ENCODE results near the gene CEP295NL.
"Not testable (repeated sequence)": the region's sequence is repeated elsewhere in the genome, so short reads cannot be mapped to it uniquely, and the experiment has no call there.

The CEP295NL gene

GRCh38 chr17:78902231-78902630 lies 770 bp downstream of the CEP295NL start:
- DNase-seq, result not testable (repeated sequence)

- DNase-seq, result no peak
These were observed 1.2 kb downstream of the CEP295NL start for GRCh38 chr17:78901806-78902205.

GRCh38 chr17:78900816-78901215 lies 2.2 kb downstream of the CEP295NL start:
- DNase-seq, result no peak

- DNase-seq, result no peak
These were observed 3.4 kb downstream of the CEP295NL start for GRCh38 chr17:78899361-78900260.

GRCh38 chr17:78898947-78899346 lies 4.1 kb downstream of the CEP295NL start:
- no peak for DNase-seq

GRCh38 chr17:78898075-78898836 lies 4.7 kb downstream of the CEP295NL start:
- no peak for DNase-seq

- DNase-seq, result no peak
These were observed 5.3 kb downstream of the CEP295NL start for GRCh38 chr17:78897664-78898047.

GRCh38 chr17:78896834-78897663 lies 6.0 kb downstream of the CEP295NL start:
- DNase-seq, result no peak

- no peak for DNase-seq
These were observed 6.7 kb downstream of the CEP295NL start for GRCh38 chr17:78896091-78896833.

GRCh38 chr17:78895322-78895721 lies 7.7 kb downstream of the CEP295NL start:
- no peak for DNase-seq

- no peak for DNase-seq
These were observed 9.3 kb downstream of the CEP295NL start for GRCh38 chr17:78893684-78894083.

GRCh38 chr17:78892936-78893379 lies 10.0 kb downstream of the CEP295NL start:
- no peak for DNase-seq

GRCh38 chr17:78892520-78892919 lies 10.5 kb downstream of the CEP295NL start:
- DNase-seq, result no peak

GRCh38 chr17:78892062-78892456 lies 10.9 kb downstream of the CEP295NL start:
- no peak for DNase-seq

GRCh38 chr17:78891406-78892061 lies 11.5 kb downstream of the CEP295NL start:
- no peak for DNase-seq

GRCh38 chr17:78890498-78890897 lies 12.5 kb downstream of the CEP295NL start:
- DNase-seq, result no peak

- DNase-seq, result not testable (repeated sequence)
These were observed 12.9 kb downstream of the CEP295NL start for GRCh38 chr17:78890096-78890495.

- DNase-seq, result no peak
These were observed 13.5 kb downstream of the CEP295NL start for GRCh38 chr17:78889531-78889930.

GRCh38 chr17:78888941-78889518 lies 14.0 kb downstream of the CEP295NL start:
- no peak for DNase-seq

- DNase-seq, result no peak
These were observed 16.0 kb downstream of the CEP295NL start for GRCh38 chr17:78886954-78887353.

- DNase-seq, result no peak
These were observed 17.0 kb downstream of the CEP295NL start for GRCh38 chr17:78885956-78886355.
